ENCODE data around the gene CNEP1R1.
"Not testable (repeated sequence)": the region's sequence is repeated elsewhere in the genome, so short reads cannot be mapped to it uniquely, and the experiment has no call there.

Gene CNEP1R1, protein sequence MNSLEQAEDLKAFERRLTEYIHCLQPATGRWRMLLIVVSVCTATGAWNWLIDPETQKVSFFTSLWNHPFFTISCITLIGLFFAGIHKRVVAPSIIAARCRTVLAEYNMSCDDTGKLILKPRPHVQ

DNA sequence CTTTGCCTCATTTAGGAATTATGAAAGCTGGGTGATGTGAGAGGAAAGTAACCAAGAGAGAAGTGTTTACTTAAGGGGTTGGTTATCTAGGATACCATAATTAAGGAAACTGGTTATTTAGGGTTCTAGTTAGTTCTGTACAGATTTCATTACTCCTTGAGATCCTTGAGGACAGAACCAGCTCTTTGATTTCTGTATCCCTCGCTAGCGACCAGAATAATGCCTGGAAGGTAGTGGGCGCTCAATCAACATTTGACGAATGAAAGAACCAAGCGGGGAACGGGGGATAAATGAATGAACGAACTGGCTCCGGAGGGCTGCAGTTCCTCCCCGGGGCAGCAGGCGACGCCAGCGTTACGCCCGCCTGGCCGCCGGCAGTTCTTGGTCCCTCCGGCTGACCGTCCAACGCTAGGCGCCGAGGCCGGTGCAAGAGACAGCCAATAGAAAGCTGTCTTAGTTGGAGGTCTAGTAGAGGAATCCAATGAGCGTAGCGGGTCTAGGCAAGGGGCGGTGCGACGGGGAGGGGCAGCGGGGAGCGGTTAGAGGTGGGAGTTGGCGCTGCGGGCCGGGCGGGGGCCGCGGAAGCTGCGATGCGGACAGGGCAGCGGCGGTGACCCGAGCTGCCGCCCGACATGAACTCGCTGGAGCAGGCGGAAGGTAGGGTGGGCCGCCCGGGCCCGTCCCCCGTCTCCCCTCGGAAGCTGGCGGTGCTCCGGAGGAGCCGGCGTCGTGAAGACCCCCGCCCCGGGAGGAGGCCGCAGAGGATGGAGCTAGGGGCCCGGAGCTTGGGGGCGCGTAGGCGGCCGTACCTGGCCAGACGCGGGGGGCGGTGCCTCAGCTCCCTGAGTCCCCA, at the start of gene CNEP1R1:
Gene CNEP1R1 (plus strand): TSS at position 542 of the 853 bp plus-strand sequence. CDS start 91 bp downstream, at position 633.
- peak; percentile 83 to 93 (median 88) for DNase-seq

DNA sequence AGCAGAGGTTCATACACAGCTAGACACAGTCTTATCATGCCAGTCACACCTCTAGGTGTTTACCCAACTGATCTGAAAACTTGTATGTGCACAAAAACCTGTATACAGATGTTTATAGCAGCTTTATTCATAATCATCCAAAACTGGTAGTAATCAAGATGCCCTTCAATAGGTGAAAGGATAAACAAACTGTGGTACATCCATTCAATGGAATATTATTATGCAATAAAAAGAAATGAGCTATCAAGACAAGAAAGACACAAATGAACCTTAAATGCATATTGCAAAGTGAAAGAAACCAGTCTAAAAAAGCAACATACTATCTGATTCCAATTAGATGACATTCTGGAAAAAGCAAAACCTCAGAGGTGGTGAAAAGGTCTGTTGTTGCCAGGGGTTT, 47.6 kb upstream of the CNEP1R1 start:
- DNase-seq, result no peak

- no peak for DNase-seq
Observed at GRCh38 chr16:49978569-49979326, 46.3 kb upstream of the CNEP1R1 start.

- no peak for DNase-seq
Observed at GRCh38 chr16:49980166-49980565, 44.9 kb upstream of the CNEP1R1 start.

- DNase-seq, result no peak
Observed at GRCh38 chr16:49986351-49987124, 38.5 kb upstream of the CNEP1R1 start.

DNA sequence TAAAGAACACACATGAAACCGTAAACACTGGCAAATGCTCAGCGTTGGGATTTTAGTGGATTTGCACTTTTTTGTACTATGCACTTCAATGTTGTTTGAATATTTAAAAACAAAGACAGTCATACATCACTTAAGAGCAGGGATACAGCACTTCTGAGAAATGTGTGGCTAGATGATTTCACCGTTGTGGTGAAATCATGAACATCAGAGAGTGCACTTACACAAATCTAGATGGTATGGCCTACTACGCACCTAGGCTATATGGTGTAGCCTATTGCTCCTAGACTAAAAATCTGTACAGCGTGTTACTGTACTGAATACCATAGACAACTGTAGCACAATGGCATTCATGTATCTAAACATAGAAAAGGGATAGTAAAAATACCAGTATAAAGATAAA, 37.6 kb upstream of the CNEP1R1 start:
- DNase-seq, result no peak

DNA sequence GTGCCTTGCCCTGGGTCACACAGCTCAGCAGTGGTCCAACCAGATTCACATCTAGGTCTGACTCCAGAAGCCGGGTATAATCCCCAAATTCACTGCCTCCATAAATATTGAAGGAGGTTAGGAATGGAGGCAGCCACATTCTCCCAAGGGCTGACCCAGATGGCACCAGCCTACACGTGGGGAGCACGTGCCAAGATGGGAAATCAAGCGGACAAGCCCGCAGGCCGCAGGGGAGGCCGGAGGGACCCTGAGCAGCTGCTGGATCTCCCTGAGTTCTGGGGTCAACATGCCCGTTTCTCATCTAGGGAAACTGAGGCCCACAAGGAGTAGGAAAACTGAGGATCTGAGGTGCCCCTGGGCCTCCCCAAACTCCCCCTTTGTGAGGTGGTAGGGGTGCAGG, 32.2 kb upstream of the CNEP1R1 start:
- no peak for DNase-seq

- no peak for DNase-seq
Observed at GRCh38 chr16:49993579-49993978, 31.4 kb upstream of the CNEP1R1 start.

GRCh38 chr16:49994006-49994405, 31.0 kb upstream of the CNEP1R1 start:
- DNase-seq, result no peak

GRCh38 chr16:49995720-49996119, 29.3 kb upstream of the CNEP1R1 start:
- no peak for DNase-seq

DNA sequence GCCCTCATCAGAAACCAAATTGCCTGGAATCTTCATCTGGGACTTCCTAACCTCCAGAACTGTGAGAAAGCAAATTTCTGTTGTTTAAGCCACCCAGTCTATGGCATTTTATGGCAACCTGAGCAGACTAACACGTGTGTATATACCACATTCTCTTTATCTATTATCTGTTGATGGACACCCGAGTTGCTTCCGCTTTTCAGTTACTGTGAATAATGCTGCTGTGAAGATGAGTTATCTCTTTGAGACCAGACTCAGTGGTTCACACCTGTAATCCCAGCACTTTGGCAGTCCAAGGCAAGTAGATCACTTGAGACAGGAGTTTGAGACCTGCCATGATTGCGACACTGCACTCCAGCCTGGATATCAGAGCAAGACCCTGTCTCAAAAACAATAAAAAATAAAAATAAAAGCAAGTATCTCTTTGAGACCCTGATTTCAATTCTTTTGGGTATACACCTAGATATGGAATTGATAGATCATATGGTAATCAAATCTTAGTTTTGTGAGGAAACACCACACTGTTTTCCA, 27.2 kb upstream of the CNEP1R1 start:
- DNase-seq, result no peak

- no peak for DNase-seq
Observed at GRCh38 chr16:49998991-49999390, 26.0 kb upstream of the CNEP1R1 start.

DNA sequence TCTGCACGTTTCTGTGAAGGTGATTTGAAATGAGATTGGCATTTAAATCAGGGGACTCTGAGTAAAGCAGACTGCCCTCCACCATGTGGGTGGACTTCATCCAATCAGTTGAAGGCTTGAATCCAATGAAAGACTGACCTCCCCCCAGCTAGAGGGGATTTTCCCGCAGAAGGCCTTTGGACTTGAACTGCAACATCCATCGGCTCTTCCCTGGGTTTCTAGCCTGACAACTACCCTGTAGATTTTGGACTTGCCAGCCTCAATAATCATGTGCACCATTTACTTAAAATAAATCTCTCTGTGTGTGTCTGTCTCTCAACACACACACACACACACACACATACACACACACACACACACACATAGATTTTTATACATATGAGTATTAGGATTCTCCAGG, 23.9 kb upstream of the CNEP1R1 start:
- no peak for DNase-seq

GRCh38 chr16:50002190-50002589, 22.8 kb upstream of the CNEP1R1 start:
- DNase-seq, result no peak

GRCh38 chr16:50004239-50004638, 20.8 kb upstream of the CNEP1R1 start:
- DNase-seq, result no peak

- no peak for DNase-seq
Observed at GRCh38 chr16:50006964-50007363, 18.1 kb upstream of the CNEP1R1 start.

- no peak for DNase-seq
Observed at GRCh38 chr16:50007744-50008143, 17.3 kb upstream of the CNEP1R1 start.

- no peak for DNase-seq
Observed at GRCh38 chr16:50010212-50010611, 14.8 kb upstream of the CNEP1R1 start.

DNA sequence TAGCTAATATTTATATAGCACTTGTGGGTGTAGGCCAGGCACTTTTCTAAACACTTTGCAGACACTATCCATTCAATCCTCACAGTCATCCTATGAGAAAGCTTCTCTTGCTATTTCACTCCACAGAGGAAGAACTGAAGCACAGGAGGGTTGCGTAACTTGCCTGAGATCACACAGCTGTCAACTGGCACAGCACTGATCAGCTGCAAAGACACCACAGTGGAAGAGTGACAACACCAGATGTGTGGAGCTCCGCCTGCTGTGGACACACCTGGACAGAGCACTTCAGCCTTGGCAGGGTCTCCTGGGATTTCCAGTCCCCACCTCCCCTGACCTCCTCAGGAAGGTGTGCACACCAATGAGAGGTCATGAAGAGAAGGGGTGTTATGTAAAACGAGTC, 13.3 kb upstream of the CNEP1R1 start:
- DNase-seq, result no peak

GRCh38 chr16:50012182-50012581, 12.8 kb upstream of the CNEP1R1 start:
- no peak for DNase-seq

- DNase-seq, result not testable (repeated sequence)
Observed at GRCh38 chr16:50014211-50014610, 10.8 kb upstream of the CNEP1R1 start.

- DNase-seq, result no peak
Observed at GRCh38 chr16:50015631-50016030, 9.4 kb upstream of the CNEP1R1 start.

DNA sequence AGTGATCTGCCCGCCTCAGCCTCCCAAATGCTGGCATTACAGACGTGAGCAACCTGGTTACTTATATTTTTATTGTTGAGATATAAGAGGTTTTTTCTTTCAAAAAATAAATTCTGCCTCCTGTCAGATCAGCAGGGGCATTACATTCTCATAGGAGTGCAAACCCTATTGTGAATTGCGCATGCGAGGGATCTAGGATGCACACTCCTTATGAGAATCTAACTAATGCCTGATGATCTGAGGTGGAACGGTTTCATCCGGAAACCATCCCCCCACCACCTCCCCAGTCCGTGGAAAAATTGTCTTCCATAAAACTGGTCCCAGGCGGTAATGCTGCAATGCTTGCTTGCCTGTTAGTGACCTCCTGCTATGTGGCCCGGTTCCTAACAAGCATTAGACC, 7.5 kb upstream of the CNEP1R1 start:
- DNase-seq, result no peak
